ENCODE results near the gene TEX38. TPM values are rescaled to one million over a fixed set of nuclear protein-coding genes. Genes with fewer than 3 reads are reported as not detected.

The TEX38 gene
- total and polyA plus RNA-seq, 8 donors, result 0.35 to 0.80 TPM; not detected in 6

GRCh38 chr1:46675549-46676314 lies 4.1 kb downstream of the TEX38 start:
- intact Hi-C loops (cut with DNase I), result no loop called here
- ATAC-seq (no peak), DNase-seq (no peak), FAIRE-seq (no peak)
- Histone ChIP-seq H3K4me3 (no peak overlapping the region), H3K27ac (no peak overlapping the region), H3K27me3 (no peaks in the 10 kb centered on the region), H3K9me3 (no peaks in the 10 kb centered on the region), H3K36me3 (peaks cover 0 to 13% (median 0%) of the 10 kb centered on the region in 3 donors), H3K4me1 (no peaks in the 10 kb centered on the region)
- WGBS, 2 donors, result 88 to 100% methylated on average over 1 of the region's 1 CpG
- TF ChIP-seq CTCF (IDR thresholded peaks at IDR 0.05), result no peak

- Histone ChIP-seq H3K27me3 (no peaks in the 10 kb centered on the region), H3K4me3 (no peak overlapping the region), H3K36me3 (peaks cover 0 to 18% (median 0%) of the 10 kb centered on the region in 3 donors), H3K4me1 (peaks cover 0 to 6% (median 0%) of the 10 kb centered on the region in 3 donors), H3K9me3 (no peaks in the 10 kb centered on the region), H3K27ac (no peak overlapping the region)
- no peak for ATAC-seq
- TF ChIP-seq CTCF (IDR thresholded peaks at IDR 0.05), result no peak
- intact Hi-C loops (cut with DNase I), result no loop called here
- DNase-seq, result no peak
- FAIRE-seq, result no peak
- 97 to 98% methylated on average over 1 of the region's 1 CpG for WGBS, 2 donors
Observed at GRCh38 chr1:46676531-46676930, 4.9 kb downstream of the TEX38 start.

DNA sequence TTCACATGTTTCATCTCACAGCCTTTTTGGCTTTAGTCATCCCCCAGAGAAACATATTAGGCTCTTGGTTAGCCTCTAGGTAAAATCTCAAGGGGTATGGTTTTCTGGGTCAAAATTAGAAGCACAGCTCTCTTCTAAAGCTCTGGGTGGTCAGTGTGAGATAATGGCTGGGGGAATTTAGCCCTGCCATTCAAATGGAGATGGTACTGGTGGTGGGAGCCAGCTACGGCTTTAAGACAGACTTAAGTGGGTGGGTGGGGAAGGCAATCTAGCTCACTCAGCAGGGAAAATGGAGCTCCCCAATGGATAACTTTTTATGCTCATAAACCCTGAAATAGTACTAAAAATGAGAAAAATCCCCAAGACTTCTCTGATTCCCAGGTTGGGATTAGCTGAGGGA lies 5.7 kb downstream of the TEX38 start:
- Histone ChIP-seq H3K4me1 (peaks cover 0 to 6% (median 3%) of the 10 kb centered on the region in 3 donors), H3K9me3 (no peaks in the 10 kb centered on the region), H3K4me3 (no peak overlapping the region), H3K27ac (no peak overlapping the region), H3K36me3 (peaks cover 0 to 21% (median 0%) of the 10 kb centered on the region in 3 donors), H3K27me3 (no peaks in the 10 kb centered on the region)
- no peak for DNase-seq
- 93% methylated on average over 1 of the region's 1 CpG for WGBS, 2 donors
- ATAC-seq, result no peak
- TF ChIP-seq CTCF (IDR thresholded peaks at IDR 0.05), result no peak
- no peak for FAIRE-seq
- intact Hi-C loops (cut with DNase I), result no loop called here

DNA sequence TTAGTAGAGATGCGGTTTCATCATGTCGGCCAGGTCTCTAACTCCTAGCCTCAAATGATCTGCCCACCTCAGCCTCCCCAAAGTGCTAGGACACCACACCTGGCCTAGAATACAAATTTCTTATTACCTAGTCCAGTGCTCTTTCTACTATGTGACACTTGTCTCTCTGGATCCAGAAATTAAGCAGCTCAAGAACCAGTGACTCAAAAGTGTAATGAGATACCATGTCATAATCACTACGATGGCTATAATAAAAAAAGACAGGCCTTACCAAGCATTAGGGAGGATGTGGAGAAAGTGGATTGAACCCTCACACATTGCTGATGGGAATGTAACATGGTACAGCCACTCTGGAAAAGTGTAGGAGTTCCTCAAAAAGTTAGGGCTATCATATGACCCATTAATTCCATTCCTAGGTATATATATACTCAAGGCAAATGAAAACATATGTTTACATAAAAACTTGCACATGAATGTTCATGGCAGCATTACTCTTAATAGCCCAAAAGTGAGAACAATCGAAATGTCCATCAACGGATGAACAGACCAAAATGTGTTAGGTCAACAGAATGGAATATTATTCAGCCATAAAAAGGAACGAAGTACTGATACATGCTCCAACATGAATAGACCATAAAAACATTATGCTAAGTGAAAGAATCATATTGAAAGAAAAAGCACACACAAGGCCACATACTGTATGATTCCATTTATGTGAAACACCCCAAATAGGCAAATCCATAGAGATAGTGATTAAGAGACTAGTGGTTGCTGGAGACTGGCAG lies 8.3 kb downstream of the TEX38 start:
- WGBS, 2 donors, result 98% methylated on average over 6 of the region's 6 CpGs
- no peak for ATAC-seq

More for the DNA sequence above, 8.3 kb downstream of the TEX38 start:
- Histone ChIP-seq H3K4me3 (no peak overlapping the region), H3K9me3 (no peaks in the 10 kb centered on the region), H3K36me3 (peaks cover 0 to 48% (median 12%) of the 10 kb centered on the region in 3 donors), H3K4me1 (peaks cover 0 to 6% (median 3%) of the 10 kb centered on the region in 3 donors), H3K27me3 (no peaks in the 10 kb centered on the region), H3K27ac (no peak overlapping the region)
- TF ChIP-seq CTCF (IDR thresholded peaks at IDR 0.05), result no peak
- DNase-seq (no peak), FAIRE-seq (no peak)
- intact Hi-C loops (cut with DNase I), result no loop called here
